A549 (cell line): ENCODE results near the gene C6orf118. TPM values are rescaled to one million over a fixed set of nuclear protein-coding genes. Genes with fewer than 3 reads are reported as not detected.

Experiments used
- ATAC-seq, 2 experiments: fragments of 200-7000 bp in 1 of 2; fragments of >200 bp in 1 of 2; cut with Nextera tagmentation in 1 of 2; cut with Tn5 transposase in 1 of 2; 3 replicates each; pipeline versions ENCODE4 v1.8.0 to v1.9.1; 2018 to 2020; ENCODE audit warnings: mild to moderate bottlenecking in 1 of 2, moderate library complexity in 1 of 2
- CTCF ChIA-PET: fragments of 300-600 bp; sonication (Branson Sonifier 250); formaldehyde crosslinking; extraction: SDS; loops from one replicate; lab custom pipeline; 2021; ENCODE audit warnings: antibody characterized with exemption, inconsistent platforms; lab: Yijun Ruan, JAX
- POLR2A ChIA-PET: fragments of 350-600 bp; formaldehyde crosslinking; extraction: SDS; loops from one replicate; lab custom pipeline; 2021; ENCODE audit warnings: antibody characterized with exemption, inconsistent platforms; lab: Yijun Ruan, JAX
- DNase-seq, 2 experiments: peaks; one replicate each; pipeline versions ENCODE4 v3.0.0 to v3.0.0-alpha.2; 2011 to 2016; ENCODE audit warnings: low read depth in 1 of 2, low spot score in 1 of 2
- FAIRE-seq: peaks from 2 replicates; lab custom pipeline; 2011; peaks lifted over from hg19 to GRCh38; lab: Jason Lieb, UNC
- H3K27ac ChIP-seq, 2 experiments: fragments of >200 bp; sonication (Bioruptor Twin); formaldehyde crosslinking; 3 replicates each; pipeline ENCODE4 v1.5.1; 2016 to 2017
- H3K4me1 ChIP-seq: fragments of >200 bp; sonication (Bioruptor Twin); formaldehyde crosslinking; 3 replicates; pipeline ENCODE4 v1.6.1; 2016
- H3K4me2 ChIP-seq: fragments of >200 bp; sonication (Bioruptor Twin); formaldehyde crosslinking; 3 replicates; pipeline ENCODE4 v1.6.1; 2016
- H3K4me3 ChIP-seq: fragments of >200 bp; sonication (Bioruptor Twin); formaldehyde crosslinking; 3 replicates; pipeline ENCODE4 v1.5.1; 2016
- H3K9me3 ChIP-seq: fragments of >200 bp; sonication (Bioruptor Twin); formaldehyde crosslinking; 3 replicates; pipeline ENCODE4 v1.6.1; 2016
- BHLHE40 ChIP-seq: IDR thresholded peaks from 2 replicates; pipeline ENCODE4 v1.6.1; 2012; ENCODE audit warnings: low read depth, low read length, inconsistent platforms
- CBX8 ChIP-seq: fragments of 200-600 bp; sonication (generic); IDR thresholded peaks from 2 replicates; pipeline ENCODE4 v1.6.1; 2016
- EHMT2 ChIP-seq: fragments of 200-600 bp; sonication (generic); IDR thresholded peaks from 2 replicates; pipeline ENCODE4 v1.6.1; 2016; ENCODE audit warnings: antibody characterized with exemption, low read depth, mild to moderate bottlenecking, moderate library complexity
- FOSL2 ChIP-seq, 2 experiments: fragments of 450-650 bp in 1 of 2; fragments of >200 bp in 1 of 2; sonication (Bioruptor Twin) in 1 of 2; formaldehyde crosslinking; IDR thresholded peaks; 2 replicates each; pipeline versions ENCODE4 v1.5.0 to v1.6.1; 2016 to 2020; ENCODE audit warnings: mild to moderate bottlenecking in 1 of 2, moderate library complexity in 1 of 2
- GATA3 ChIP-seq: IDR thresholded peaks from 2 replicates; pipeline ENCODE4 v1.6.1; 2012; ENCODE audit warnings: borderline replicate concordance
- HDAC2 ChIP-seq: fragments of 200-600 bp; sonication (generic); IDR thresholded peaks from 2 replicates; pipeline ENCODE4 v1.6.1; 2016
- HEYL ChIP-seq: fragments of 250-450 bp; sonication (Bioruptor Pico); IDR thresholded peaks from 2 replicates; pipeline ENCODE4 v1.8.0; 2021; ENCODE audit warnings: mild to moderate bottlenecking, moderate library complexity
- HOXA7 ChIP-seq: fragments of 250-450 bp; sonication (Bioruptor Pico); IDR thresholded peaks from 2 replicates; pipeline ENCODE4 v1.5.0; 2020; ENCODE audit warnings: mild to moderate bottlenecking, moderate library complexity
- HOXB5 ChIP-seq: fragments of 250-450 bp; sonication (Bioruptor Pico); IDR thresholded peaks from 2 replicates; pipeline ENCODE4 v1.5.0; 2020; ENCODE audit warnings: mild to moderate bottlenecking, moderate library complexity
- JUNB ChIP-seq: fragments of >200 bp; sonication (Bioruptor Twin); formaldehyde crosslinking; IDR thresholded peaks from 2 replicates; pipeline ENCODE4 v1.6.1; 2016
- MAZ ChIP-seq: fragments of 150-350 bp; IDR thresholded peaks from 2 replicates; pipeline ENCODE4 v1.6.1; 2014; ENCODE audit warnings: antibody characterized with exemption, low read depth, low read length, borderline replicate concordance
- PHF8 ChIP-seq: fragments of 200-600 bp; sonication (generic); IDR thresholded peaks from 2 replicates; pipeline ENCODE4 v1.6.1; 2016; ENCODE audit warnings: low read depth, mild to moderate bottlenecking, antibody characterized with exemption, moderate library complexity, borderline replicate concordance
- POLR2AphosphoS2 ChIP-seq: conservative IDR thresholded peaks from 2 replicates; pipeline ENCODE4 v1.6.1; 2012; ENCODE audit warnings: low read length, improper control_type of control experiment, inconsistent platforms
- RCOR1 ChIP-seq: fragments of 150-350 bp; IDR thresholded peaks from 2 replicates; pipeline ENCODE4 v1.6.1; 2014; ENCODE audit warnings: antibody characterized with exemption, low read length, low read depth
- RNF2 ChIP-seq: fragments of 200-600 bp; sonication (generic); IDR thresholded peaks from 2 replicates; pipeline ENCODE4 v1.6.1; 2016; ENCODE audit warnings: low read depth, mild to moderate bottlenecking, antibody characterized with exemption, moderate library complexity, borderline replicate concordance
- SMC3 ChIP-seq: fragments of >200 bp; sonication (Bioruptor Twin); formaldehyde crosslinking; IDR thresholded peaks from 3 replicates; pipeline ENCODE4 v1.6.1; 2018; ENCODE audit warnings: inconsistent platforms
- TFCP2L1 ChIP-seq: fragments of 250-450 bp; sonication (Bioruptor Pico); IDR thresholded peaks from 2 replicates; pipeline ENCODE4 v1.5.0; 2021; ENCODE audit warnings: mild to moderate bottlenecking
- ZC3H11A ChIP-seq: fragments of 450-650 bp; IDR thresholded peaks from 2 replicates; pipeline ENCODE4 v1.6.1; 2014; ENCODE audit warnings: antibody characterized with exemption, mild to moderate bottlenecking
- WGBS: methylation state at CpG from one replicate; pipeline ENCODE4 v1.1.6; 2017; ENCODE audit errors: missing lambda C conversion rate; 5-methylcytosine and 5-hydroxymethylcytosine counted together
- polyA plus RNA-seq, 4 experiments: library from polyadenylated mRNA; depleted of rRNA in 3 of 4; stranded (reverse); fragments of >200 nt; fragmentation: RNase III in 1 of 4; extraction: RNeasy Plus Mini Kit Qiagen cat#74134 plus additional on column Dnase treatment in 1 of 4; gene quantifications; 2 replicates in 3 of 4; 3 replicates in 1 of 4; pipeline ENCODE4 v1.2.3, GENCODE V29; 2011 to 2017
- TF ChIP-seq, protein P1 (sequence below): fragments of 150-350 bp; IDR thresholded peaks from 2 replicates; pipeline ENCODE4 v1.6.1; 2014; ENCODE audit warnings: low read depth, mild to moderate bottlenecking, low read length
- TF ChIP-seq, protein P2 (sequence below): fragments of 200-600 bp; sonication (generic); IDR thresholded peaks from 2 replicates; pipeline ENCODE4 v1.6.1; 2016; ENCODE audit warnings: antibody characterized with exemption, mild to moderate bottlenecking, moderate library complexity
- TF ChIP-seq, protein P3 (sequence below): fragments of >200 bp; sonication (Bioruptor Twin); formaldehyde crosslinking; IDR thresholded peaks from 2 replicates; pipeline ENCODE4 v1.6.1; 2016
- TF ChIP-seq, protein P4 (sequence below): IDR thresholded peaks from 2 replicates; pipeline ENCODE4 v1.6.1; 2012; ENCODE audit warnings: low read depth, borderline replicate concordance

The C6orf118 gene
- polyA plus RNA-seq, 2 of the 4 experiments (the other 2 are of a cell fraction), result 0.12 to 0.39 TPM

DNA sequence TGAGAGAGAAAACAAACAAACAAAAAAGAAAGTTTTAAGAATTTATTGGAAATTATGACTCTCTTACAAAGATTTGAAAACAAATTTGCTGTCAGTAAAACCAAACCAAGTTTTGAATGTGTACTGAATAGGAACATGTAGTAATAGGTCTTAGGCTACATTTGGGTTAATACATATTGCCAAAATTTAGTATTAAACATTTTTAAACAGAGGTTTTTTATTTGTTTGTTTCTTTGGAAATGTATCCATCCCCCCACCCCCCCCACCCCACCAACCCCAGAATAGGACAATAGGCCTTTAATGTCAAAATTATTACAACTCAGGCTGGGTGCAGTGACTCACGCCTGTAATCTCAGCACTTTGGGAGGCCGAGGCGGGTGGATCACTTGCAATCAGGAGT, 2.5 kb downstream of the C6orf118 start:
- Histone ChIP-seq H3K9me3 (no peaks in the 10 kb centered on the region), H3K4me3 (no peak overlapping the region)
- DNase-seq (no peak), FAIRE-seq (no peak)
- CTCF ChIA-PET, result interaction anchor here (0.7 kb wide), 1 partner anchor 891 kb away, joined by 3 read pairs; no protein-coding TSS in a partner anchor
- TF ChIP-seq EHMT2 (no peak), CBX8 (no peak), ZC3H11A (no peak), GATA3 (no peak), HEYL (CRISPR knock-in tag) (no peak), POLR2AphosphoS2 (no peak), RNF2 (no peak), MAZ (no peak), HOXA7 (no peak), FOSL2 (IDR thresholded peaks at IDR 0.05) (no peak), FOSL2 (CRISPR knock-in tag; IDR thresholded peaks at IDR 0.05) (no peak), BHLHE40 (no peak), HOXB5 (no peak), JUNB (no peak), SMC3 (no peak)
- TF ChIP-seq, protein P1, sequence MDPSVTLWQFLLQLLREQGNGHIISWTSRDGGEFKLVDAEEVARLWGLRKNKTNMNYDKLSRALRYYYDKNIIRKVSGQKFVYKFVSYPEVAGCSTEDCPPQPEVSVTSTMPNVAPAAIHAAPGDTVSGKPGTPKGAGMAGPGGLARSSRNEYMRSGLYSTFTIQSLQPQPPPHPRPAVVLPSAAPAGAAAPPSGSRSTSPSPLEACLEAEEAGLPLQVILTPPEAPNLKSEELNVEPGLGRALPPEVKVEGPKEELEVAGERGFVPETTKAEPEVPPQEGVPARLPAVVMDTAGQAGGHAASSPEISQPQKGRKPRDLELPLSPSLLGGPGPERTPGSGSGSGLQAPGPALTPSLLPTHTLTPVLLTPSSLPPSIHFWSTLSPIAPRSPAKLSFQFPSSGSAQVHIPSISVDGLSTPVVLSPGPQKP, result no peak
- TF ChIP-seq, all 56 proteins: peak for 0
- Histone ChIP-seq H3K4me2 (no peak overlapping the region), H3K4me1 (no peaks in the 10 kb centered on the region), H3K27ac (no peak overlapping the region)
- WGBS, result 60% methylated on average over 3 of the region's 3 CpGs
- no peak for ATAC-seq
- POLR2A ChIA-PET, result no interaction called here

DNA sequence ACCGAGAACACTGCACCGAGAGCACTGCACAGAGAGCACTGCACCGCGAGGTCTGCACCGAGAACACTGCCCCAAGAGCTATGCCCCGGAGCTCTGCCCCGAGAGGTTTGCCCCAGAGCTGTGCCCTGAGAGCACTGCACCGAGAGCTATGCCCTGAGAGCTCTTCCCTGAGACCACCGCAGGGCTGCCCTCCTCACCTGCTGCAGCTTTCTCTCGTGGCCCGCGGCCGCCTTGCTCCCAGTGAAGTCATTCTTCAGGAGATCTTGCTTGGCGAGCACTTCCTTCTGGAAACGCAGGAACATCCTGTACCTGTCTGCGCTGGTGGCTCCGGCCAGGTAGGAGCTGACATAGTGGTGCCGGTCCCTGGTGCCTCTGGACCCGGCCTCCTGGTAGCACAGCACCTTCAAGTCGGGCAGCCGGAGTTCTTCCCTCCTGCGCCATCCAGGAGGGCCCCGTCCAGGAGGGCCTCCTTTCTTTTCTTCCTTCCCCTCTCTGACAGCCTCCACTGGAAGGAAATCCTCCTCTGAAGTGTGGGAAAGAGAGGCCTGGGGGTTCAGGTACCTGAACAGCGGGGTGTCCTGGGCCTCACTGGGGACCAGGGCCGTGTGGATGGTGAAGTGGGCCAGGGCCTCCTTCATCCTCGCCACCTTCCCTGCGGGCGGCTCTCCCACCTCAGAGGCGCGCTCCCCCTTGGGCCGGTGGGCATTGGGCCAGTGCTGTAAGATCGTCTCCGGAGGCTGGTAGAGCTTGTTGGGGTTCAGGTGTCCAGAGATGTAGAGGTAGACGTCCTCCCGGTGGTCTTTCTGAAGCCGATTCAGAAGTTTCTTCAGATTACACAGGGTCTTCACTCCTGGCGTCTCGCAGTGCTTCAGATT, 7.8 kb downstream of the C6orf118 start:
- ChIA-PET POLR2A (interaction anchor here (0.6 kb wide), 1 partner anchor 92 kb away, joined by 3 read pairs; no protein-coding TSS in a partner anchor), CTCF (no interaction called here)
- TF ChIP-seq PHF8, result no peak
- TF ChIP-seq, protein P2, sequence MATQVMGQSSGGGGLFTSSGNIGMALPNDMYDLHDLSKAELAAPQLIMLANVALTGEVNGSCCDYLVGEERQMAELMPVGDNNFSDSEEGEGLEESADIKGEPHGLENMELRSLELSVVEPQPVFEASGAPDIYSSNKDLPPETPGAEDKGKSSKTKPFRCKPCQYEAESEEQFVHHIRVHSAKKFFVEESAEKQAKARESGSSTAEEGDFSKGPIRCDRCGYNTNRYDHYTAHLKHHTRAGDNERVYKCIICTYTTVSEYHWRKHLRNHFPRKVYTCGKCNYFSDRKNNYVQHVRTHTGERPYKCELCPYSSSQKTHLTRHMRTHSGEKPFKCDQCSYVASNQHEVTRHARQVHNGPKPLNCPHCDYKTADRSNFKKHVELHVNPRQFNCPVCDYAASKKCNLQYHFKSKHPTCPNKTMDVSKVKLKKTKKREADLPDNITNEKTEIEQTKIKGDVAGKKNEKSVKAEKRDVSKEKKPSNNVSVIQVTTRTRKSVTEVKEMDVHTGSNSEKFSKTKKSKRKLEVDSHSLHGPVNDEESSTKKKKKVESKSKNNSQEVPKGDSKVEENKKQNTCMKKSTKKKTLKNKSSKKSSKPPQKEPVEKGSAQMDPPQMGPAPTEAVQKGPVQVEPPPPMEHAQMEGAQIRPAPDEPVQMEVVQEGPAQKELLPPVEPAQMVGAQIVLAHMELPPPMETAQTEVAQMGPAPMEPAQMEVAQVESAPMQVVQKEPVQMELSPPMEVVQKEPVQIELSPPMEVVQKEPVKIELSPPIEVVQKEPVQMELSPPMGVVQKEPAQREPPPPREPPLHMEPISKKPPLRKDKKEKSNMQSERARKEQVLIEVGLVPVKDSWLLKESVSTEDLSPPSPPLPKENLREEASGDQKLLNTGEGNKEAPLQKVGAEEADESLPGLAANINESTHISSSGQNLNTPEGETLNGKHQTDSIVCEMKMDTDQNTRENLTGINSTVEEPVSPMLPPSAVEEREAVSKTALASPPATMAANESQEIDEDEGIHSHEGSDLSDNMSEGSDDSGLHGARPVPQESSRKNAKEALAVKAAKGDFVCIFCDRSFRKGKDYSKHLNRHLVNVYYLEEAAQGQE, result no peak
- TF ChIP-seq, protein P3, sequence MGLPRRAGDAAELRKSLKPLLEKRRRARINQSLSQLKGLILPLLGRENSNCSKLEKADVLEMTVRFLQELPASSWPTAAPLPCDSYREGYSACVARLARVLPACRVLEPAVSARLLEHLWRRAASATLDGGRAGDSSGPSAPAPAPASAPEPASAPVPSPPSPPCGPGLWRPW, result no peak
- TF ChIP-seq RNF2, result no peak
- TF ChIP-seq, protein P4, sequence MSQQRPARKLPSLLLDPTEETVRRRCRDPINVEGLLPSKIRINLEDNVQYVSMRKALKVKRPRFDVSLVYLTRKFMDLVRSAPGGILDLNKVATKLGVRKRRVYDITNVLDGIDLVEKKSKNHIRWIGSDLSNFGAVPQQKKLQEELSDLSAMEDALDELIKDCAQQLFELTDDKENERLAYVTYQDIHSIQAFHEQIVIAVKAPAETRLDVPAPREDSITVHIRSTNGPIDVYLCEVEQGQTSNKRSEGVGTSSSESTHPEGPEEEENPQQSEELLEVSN, result no peak
- no peak for TF ChIP-seq RCOR1
- no peak for TF ChIP-seq HDAC2
- TF ChIP-seq TFCP2L1 (CRISPR knock-in tag), result no peak
- no peak for TF ChIP-seq POLR2AphosphoS2
- DNase-seq (no peak), ATAC-seq (no peak), FAIRE-seq (no peak)
- Histone ChIP-seq H3K4me2 (no peak overlapping the region), H3K4me1 (no peaks in the 10 kb centered on the region), H3K4me3 (no peak overlapping the region), H3K27ac (no peak overlapping the region), H3K9me3 (no peaks in the 10 kb centered on the region)
- WGBS, result 72% methylated on average over 21 of the region's 38 CpGs
